HG02571 (cell line): Measurements from ENCODE around the gene ZC3H12C.

Experiments
- ATAC-seq: cut with Tn5 transposase; IDR thresholded peaks from one replicate; pipeline ENCODE4 v1.9.1; 2021; ENCODE audit warnings: mild to moderate bottlenecking, moderate library complexity; ENCODE audit not compliant: unreplicated experiment

Gene ZC3H12C

DNA sequence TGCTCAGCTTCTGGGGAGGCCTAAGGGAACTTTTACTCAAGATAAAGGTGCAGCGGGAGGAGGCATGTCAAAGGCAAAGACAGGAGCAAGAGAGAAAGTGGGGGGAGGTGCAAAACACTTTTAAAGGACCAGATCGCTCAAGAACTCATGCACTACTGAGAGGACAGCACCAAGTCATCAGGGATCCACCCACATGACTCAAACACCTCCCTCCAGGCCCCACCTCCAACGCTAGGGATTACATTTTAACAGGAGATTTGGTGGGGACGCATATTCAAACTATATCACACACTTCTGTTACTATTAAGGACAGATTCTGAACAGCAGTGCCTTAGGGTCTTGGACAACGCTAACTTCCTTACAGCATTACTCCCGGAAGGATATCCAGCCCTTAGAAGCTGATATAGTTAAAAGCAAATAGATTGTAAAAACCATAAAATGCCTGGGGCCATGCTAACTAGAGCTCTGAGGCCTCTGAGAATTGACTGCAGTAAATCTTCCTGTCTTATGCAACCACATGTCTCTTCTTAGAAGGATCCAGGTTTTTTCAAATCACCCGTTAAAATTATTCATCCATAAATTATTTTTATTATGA lies 16.7 kb upstream of the ZC3H12C start:
- no peak for ATAC-seq

DNA sequence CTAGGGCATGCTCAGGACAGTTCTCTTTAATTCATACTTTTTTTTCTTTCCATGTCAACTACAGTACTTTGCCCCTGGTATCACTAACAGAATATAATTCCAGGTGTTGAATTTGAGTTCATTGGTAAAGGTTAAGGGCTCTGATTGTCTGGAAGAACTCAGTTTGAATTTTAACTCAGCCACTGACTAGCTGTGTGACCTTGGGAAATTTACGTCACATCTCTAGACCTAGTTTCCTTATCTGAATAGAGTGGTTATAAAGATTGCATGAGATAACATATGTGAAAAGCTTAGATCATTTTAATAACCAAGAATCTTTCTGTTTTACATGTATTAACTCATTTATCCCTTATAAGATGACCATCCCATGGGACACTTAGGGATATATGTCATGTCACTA lies 15.8 kb upstream of the ZC3H12C start:
- peak; percentile 32 for ATAC-seq

DNA sequence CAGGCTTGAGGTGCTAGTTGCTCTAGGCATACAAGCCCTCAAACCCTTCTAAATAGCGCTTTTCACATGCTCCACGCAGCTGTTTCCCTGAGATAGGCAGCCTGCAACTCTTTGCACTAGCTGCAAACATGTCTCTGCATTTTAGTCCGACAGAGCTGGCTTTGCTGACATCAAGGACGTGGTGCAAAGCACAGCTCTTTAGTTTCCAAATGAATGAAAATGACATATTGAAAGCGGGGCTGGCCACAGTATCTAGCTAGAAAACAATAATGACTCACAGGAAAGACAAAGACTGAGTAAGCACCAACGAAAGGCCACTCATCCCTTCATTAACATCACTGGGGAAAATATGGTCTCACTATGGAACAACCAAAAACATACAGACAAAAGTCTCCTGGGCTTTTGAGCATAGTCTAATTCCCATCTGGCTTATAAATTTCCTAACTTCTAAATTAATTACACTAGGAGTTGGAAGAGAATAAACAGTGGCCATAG lies 15.3 kb upstream of the ZC3H12C start:
- peak; percentile 80 for ATAC-seq

DNA sequence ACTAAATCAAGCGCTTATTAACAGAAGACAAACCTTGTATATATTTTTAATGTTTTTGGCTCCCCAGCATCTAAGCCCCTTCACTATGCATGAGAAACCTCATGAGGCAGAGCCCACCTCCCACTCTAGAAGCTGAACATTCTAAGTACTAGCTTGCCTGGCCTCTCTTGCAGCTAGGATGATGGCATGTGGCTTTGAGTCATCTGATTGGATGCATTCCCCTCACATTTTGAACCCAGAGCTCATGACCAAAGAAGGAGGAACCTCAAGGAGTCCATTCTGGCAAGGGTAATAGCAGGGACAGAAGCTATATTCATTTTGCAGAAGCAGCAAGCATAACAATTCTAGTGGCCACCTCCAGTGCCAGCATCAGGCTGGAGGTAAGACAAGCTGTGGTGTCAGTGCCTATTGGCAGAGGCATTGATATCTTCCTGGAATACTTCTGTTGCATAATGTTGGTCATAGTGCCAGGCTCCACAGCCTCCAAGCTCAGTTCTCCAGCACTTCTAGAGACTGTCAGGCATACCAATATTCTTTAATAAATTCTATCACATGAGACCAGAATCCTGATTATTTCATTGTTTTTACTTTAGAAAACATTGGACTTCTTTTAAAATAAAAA lies 14.2 kb upstream of the ZC3H12C start:
- no peak for ATAC-seq

DNA sequence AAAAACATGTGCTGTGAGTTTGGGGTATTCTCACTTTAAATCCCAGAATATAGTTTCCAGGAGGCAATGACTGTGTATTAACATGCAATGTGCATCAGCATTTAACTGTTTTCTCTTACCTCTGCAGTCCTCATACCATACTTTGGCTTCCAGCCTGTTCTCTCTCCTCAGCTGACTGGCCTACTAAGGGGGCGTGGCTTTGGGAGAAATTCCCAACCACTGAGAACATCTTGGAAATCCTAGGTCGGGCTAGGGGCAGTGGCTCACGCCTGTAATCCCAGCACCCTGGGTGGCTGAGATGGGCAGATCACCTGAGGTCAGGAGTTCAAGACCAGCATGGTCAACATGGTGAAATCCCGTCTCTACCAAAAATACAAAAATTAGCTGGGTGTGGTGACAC lies 13.5 kb upstream of the ZC3H12C start:
- ATAC-seq = no peak

DNA sequence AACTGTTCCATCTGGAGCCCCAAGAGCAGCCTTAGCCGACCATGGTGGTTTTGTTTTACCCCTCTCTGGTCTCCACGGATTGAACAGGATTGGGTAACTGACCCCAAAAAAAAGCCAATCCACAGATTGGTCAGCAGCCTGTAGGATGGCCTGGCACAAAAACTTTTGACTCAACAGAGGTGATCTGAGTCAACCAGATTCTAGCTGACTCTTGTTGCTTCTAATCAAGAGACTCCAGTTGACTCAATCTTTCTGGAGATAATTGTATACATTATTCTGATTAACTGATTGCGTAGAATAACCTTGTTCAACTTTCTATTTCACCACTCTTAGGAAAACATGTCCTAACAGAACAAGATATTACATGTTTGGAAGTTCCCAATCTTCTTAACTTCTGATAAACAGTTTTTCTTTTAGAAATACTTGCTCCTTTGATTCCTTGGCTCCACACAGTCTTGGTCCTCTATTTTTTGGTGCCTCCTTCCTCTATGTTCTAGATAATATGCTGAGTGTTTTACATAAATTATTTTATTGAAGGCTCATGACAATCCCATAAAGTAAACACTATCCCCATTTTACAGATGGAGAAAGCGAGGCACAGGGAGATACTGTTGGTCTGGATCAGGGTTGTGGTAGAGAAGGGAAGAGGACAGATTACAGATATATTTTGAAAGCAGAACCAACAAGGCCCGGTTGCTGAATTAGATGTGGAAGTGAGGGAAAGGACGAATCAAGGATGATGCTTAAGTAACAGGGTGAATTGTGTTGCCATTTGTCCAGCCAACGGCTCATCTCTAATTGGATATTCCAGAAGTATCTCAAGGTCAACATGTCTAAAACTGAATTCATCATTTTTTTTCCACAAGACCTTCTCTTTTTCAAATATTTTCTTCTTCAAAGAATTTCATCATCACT lies 11.5 kb upstream of the ZC3H12C start:
- no peak for ATAC-seq

DNA sequence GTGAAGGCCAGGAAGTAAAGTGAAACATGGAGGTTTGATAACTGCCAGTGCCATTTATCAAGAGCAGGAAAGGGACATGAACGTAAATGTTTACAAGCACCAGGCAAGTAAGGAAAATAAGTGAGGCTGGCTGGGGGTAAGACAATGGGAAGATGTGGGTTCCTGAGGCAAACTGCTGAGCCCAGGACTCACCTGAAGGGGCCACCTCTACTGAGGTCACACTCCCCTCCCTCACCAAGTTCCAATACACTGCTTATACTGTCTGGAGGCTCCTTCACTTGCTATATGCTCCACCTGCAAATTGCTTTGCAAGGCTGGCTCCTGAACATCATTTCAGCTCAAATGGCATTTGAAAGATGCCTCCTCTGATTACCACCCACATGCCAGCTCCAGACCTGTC lies 10.3 kb upstream of the ZC3H12C start:
- no peak for ATAC-seq

DNA sequence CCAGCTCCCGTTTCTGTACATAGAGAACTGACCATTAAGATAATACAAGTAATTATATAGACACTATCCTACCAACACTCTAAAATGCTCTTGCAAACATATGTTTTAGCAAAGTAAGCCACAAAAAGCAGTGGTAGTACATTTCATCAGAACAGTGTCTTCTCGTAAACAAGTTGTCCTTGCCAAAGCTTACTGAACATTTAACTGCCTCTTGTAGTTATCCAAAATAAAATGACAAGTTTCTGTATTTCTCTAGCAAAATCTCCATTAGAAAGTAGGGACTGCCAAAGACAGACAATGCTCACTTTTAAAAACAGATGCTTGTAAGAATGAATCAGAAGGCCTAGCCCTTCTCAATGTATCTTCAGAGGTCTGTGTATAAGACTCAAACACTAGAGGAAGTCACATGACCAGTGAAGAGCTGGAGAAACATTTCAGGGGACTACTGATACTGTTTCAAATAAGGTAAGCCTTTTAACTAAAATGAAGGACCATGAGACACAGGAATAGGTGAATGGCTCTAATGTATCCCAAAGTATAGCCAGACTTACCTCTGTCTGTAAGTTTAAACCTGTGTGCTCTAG lies 7.8 kb upstream of the ZC3H12C start:
- no peak for ATAC-seq

DNA sequence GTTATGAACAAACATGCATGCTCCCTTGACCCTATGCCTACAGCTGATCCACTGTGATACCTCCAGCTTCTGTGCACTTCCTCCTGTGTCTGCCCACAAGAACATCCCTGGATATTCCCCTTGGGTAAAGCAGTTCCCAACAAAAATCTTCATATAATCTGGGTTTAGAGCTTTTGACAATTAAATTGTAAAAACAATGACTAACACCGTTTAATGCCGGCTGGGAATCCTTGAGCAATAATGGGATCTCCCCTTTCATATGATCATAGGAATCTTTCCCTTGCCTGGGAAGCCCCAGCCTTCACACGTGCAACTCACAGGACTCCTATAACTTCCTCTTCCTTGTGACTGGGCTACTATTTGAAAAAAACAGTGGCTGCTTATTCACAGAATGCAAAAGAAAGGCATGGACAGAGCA lies 6.3 kb upstream of the ZC3H12C start:
- ATAC-seq = no peak

DNA sequence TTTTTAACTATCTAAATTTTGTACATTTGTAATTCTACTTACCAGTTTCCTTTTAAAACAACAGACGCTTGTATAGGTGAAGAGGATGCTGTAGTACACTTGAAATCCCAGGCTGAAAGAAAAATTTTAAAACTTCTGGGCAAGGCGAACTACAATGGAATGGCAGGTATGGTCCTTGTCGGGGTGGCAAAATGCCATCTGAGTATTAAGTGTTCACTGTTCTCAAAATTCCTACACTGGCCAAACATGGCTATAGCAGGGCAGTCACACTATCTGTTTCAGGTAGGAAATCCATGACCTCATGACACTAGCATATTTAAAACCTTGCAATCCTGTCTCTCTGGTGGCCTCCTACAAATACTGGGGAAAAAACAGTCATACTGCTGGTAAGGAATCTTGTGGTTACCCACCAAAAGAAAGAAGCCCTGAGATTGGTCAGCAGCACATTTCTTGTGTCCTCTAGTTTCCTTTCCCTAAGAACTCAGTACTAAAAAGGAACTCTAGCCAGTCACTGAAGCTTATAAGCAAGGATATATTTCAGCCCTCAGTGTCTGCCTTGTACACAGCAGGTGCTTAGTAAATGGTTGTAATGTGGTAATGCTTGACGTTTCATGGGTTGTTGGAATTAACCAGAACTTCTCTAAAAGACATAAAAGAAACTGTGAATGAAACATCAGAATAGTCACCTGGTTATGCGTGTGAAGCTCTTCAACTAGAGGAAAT lies 5.2 kb upstream of the ZC3H12C start:
- ATAC-seq = no peak

DNA sequence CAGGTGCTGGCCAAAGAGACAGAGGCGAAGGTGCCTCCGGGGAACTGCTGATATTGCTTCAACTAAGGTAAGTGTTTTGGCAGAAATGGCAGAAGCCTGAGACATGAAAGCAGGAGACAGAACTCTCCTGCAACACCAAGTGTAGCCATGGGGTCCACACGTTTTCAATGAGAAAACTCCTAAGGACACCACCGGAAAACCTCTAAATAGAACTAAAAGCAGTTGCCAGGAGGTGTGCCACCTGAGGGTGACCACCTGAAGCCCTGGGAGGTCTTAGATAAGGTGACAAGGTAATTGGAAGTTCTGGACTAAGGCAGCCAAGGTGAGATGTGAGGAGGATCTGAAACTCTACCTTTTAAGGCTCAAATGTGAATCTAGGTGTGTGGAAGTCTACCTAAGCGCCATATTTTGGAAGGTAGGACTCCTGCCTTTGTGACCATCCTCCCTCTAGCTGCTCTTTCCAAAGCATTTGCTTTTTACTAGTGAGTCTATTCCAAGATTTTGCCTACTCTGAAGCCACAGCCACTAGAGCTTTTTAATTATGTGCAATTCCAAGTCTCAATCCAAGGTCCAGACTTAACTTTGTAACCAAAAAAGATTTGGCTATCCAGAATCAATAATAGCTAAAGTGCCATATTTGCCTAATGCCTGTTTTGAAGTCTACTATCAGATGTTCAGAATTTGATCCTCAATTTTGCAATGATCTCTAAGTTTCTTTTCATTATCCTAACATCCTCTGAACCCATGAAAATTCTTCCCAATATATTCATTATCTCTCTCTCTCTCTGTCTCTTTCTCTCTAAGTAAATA lies 4.5 kb upstream of the ZC3H12C start:
- no peak for ATAC-seq

DNA sequence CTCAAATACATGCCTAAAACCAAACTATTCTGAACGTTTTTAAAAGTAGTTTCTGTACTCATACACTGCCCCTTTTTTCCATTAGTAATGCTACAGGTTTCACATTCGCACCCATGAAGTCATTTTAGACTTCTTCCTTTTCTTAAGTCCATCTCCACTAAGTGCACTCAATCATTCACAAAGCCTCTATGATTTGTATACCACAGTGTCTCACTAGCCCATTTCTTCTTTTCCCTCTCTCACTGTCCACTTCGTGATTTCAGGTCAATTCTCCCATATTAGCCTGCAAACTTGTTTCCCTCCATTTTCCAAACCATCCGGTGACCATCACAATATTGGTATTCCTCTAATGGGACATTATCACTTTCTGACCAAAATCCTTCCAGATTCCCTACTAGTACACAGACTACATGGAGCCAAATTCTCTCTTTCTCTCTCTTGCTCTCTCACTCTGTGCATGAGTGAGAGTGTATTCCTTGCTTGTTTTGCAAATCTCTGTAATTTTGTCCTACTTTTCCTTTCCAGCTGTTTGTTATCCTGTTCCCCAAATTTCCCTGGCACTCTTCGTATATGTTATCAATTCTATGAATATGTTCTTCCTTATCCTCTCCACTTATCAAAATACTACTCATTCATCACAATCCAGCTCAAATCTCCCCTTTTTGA lies 3.4 kb upstream of the ZC3H12C start:
- ATAC-seq = peak; percentile 29

DNA sequence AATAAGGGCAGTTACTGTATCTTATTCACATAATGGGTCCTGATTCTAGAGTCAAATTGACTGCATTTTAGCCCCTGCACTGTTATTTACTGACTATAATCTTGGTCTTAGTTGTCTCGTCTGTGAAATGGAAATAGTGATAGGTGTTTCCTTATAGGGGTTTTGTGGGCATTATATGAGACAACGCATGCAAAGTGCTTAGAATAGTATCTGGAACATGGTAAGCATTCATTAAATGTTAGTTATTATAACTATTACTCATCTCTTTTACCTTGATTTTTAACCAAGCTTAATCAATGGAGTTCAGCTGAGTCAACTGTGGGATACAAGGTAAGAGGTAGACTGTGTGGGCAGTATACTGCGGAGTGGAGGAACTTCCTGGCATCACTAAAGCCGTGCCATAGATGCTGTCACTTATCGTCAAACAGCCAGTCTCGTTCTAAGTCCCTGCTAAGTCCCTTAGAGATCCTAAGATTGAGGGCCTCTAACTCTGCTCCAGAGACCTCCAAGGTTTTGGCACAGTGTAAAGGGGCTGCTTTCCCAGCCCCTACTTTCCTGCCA lies 2.6 kb upstream of the ZC3H12C start:
- no peak for ATAC-seq

DNA sequence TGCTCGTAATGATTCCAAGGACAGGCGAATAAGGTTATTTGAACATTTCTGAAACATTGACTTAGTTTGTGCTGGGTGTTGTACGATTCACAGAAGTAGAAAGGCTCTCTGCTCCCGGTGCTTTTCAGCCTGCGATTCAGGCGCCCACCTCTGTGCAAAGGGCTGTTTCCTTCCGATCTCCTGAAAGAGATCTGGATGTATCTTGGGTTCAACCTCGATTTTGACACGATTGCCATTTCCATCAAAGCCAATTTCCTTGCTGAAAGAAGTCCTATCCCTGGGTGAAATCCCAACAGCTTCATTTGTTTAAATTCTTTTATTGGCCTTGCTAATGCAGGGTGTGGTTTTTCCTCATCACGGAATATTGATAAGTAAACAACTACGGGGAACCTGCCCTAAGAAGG lies 1.1 kb upstream of the ZC3H12C start:
- no peak for ATAC-seq

DNA sequence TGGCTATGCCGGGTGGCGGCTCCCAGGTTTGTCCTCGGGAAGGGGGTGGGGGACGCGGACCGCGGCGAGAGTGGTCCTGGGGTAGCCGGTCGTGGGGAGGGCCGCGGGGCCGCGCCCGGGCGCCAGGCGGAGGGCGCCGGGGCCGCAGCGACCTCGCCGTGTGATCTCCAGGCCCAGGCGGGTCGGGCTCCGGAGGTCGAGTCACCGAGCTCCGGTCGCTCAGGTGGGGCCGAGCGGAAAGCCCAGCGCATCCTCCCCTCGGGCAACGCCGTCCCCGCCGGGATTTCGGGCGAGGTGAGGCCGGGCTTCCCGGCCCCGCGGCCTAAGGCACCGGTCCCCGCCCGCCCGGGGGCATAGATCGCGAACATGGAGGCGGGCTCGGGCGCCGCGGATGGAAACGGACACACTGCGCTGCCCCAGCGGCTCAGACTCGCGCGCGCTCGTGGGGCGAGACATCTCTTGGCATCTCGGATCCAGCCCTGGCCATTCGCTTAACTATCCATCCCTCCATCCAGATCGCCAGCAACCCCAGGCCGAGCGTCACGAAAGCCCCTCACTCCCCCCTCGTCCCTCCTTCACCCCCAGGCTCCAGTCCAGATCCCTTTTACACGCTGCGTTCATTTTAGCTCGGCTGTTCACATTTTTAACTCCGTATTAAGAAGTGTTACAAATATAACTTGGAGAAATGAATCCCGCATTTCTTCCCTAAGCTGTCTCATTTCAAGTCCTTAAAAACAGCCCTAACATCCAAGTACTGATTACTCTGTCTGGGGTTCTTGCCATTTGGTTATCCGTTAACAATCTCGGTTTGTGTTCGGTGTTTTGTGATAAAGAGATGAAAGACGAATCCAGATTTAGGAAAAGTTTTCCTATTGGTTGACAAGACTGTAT lies 460 bp downstream of the ZC3H12C start:
- ATAC-seq = peak; percentile 24

DNA sequence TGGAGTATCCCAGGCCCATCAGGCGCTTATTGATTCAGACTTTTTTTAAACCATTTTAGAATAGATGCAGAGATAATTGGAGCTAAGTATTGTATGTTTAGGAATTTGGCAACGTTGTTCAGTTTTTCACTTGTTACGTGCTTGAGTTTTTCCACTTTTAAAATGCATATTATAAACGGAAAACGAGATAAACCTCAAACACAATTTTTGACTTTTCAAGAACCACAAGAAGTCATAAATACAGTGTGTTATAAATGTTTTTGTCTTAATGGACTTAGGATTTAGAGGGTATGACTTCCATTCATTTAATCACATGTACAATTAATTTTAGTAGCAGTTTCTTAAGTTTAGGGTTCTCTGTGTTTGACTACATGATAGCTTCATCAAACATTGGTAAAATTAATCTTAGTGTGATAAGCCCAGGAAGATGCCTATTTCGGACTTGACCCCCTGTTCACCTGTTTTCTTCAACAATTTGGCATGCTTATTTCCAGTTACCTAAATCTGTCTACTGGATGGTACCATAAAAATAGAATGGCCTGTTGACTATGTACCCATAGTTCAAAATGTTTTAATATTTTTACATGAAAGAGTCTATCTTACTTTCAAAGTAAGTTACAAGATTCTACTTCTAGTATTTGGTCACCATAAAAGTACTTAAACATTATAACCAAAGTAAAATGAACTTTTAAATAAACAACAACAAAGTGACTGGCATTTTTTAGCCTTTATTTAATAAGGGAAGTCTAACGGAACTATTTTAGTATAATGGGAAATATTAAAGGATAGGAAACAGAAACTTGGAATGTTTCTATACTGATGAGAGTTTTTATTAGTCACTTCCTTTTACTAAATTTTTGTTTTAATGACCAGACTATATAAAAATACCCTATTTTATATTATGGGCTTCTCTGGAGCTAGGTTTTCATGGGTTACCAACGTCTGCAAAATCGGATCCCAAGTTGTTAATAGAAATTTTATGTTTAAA lies 1.4 kb downstream of the ZC3H12C start:
- no peak for ATAC-seq

DNA sequence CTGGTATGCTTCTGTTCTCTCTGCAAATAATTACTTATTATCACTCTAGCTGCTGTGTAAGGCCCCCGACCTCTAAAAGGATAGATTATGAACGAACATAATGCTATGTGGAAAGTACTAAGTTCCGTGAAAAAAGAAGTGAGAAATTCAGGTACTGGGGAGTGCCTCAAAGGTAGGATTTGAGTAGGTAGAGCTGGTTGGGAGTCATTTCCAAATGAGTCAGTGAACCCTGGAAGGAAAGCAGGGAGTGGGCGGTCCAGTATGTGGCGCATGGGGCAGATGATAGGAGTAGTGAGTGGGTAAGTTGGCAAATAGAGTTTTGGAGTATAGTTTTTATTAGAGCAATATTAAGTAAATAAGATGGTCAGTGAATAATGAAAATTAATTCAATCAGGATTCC lies 2.4 kb downstream of the ZC3H12C start:
- no peak for ATAC-seq
